Measurements from ENCODE around the gene SLC22A6. TPM values are rescaled to one million over a fixed set of nuclear protein-coding genes. Genes with fewer than 3 reads are reported as not detected.

SLC22A6 gene
- total RNA-seq, 2 donors from 2014 or later = not detected

DNA sequence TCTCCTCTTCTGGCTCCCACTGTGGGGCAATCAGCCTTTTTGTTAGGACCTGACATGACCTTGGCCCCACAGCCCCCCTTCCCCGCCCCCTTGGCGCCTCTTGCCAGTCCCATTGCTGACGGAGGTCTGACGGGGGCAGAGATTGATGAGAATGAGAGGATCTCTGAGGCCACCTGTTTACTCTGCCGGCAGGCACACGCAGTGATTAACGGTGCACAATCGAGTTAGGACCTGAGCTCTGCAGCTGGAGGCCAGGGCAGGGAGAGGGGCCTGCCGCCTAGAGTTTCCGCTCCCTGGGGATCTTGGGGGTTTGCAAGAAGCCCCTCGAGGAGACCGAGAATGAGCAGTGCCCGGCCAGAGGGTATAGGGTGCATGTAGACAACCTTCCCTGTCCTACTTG is 56.8 kb downstream of the SLC22A6 start:
- Histone ChIP-seq H3K9ac (ENCODE audit: extremely low read depth, low read length, poor library complexity, severe bottlenecking) (no peak overlapping the region), H3K4me3 (ENCODE audit: low read length) (no peak overlapping the region), H3K4me1 (ENCODE audit: control insufficient read depth, insufficient read depth, low read length) (peaks cover 4% of the 10 kb centered on the region), H3K36me3 (ENCODE audit: control insufficient read depth, insufficient read depth, low read length) (no peaks in the 10 kb centered on the region), H3K9me3 (ENCODE audit: control insufficient read depth, low read length) (no peaks in the 10 kb centered on the region), H3K27ac (ENCODE audit: low read depth, low read length) (no peak overlapping the region), H3K27me3 (ENCODE audit: control insufficient read depth, insufficient read depth, low read length, poor library complexity, severe bottlenecking) (peaks cover 66% of the 10 kb centered on the region)
- Mint-ChIP-seq H3K27ac (no peak overlapping the region), H3K27me3 (ENCODE audit: insufficient read depth) (peaks cover 71% of the 10 kb centered on the region), H3K4me1 (peaks cover 28% of the 10 kb centered on the region), H3K9me3 (no peaks in the 10 kb centered on the region), H3K4me3 (no peak overlapping the region), H3K36me3 (ENCODE audit: low read depth) (no peaks in the 10 kb centered on the region)
- DNase-seq = peak; percentile 65
- WGBS, 2 experiments (ENCODE audit: insufficient coverage in 1 of 2, insufficient read length in 1 of 2) = 43 to 47% methylated on average over 8 to 13 of the region's 13 CpGs
- no peak for TF ChIP-seq CTCF (conservative IDR thresholded peaks at IDR 0.05)

DNA sequence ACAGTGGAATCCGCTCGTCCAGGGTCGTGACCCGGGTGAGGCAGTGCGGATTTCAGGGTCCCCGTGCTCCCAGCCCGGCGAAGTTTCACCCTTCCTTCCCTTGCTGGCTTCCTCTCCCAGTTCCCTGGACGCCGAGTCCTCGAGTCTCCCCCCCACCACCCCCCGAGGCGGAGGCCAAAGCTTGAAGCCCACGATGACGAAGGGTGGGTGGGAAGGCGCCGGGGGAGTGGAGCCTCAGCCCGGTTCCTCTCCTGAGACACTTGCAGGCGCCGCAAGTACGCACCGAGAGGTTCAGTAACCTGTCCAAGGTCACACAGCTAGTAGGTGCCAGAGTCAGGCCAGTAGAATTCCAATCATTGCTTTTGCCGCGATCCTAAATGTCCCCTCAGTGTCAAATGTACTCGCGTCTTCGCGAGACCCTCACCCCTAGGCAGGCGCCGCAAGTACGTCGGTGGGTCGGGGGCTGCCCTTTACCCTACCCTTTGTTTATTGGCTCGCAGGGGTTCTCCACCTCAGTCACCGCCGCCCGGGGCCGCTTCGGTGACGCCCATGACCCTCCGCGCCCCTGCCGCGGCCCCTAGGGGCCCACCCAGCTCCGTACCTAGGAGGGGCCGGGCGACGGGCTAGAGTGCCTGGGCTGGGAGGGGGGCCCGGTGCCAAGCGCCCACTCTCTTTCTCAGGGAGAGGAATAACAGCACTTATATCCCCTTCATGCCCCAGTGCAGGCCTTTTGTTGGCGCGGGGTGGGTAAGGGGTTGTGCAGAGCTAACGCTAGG is 57.9 kb downstream of the SLC22A6 start:
- TF ChIP-seq CTCF (conservative IDR thresholded peaks at IDR 0.05) = no peak
- H3K36me3 ChIP-seq (ENCODE audit: control insufficient read depth, insufficient read depth, low read length) = no peaks in the 10 kb centered on the region
- DNase-seq = peak; percentile 62
- H3K27me3 ChIP-seq (ENCODE audit: control insufficient read depth, insufficient read depth, low read length, poor library complexity, severe bottlenecking) = peaks cover 77% of the 10 kb centered on the region
- 12% methylated on average over 20 to 51 of the region's 53 CpGs for WGBS, 2 experiments (ENCODE audit: insufficient coverage in 1 of 2, insufficient read length in 1 of 2)
- H3K9me3 Mint-ChIP-seq = no peaks in the 10 kb centered on the region
- peaks cover 4% of the 10 kb centered on the region for H3K4me1 ChIP-seq (ENCODE audit: control insufficient read depth, insufficient read depth, low read length)
- no peak overlapping the region for H3K27ac ChIP-seq (ENCODE audit: low read depth, low read length)
- no peak overlapping the region for H3K9ac ChIP-seq (ENCODE audit: extremely low read depth, low read length, poor library complexity, severe bottlenecking)
- peak overlapping the region; percentile 57 for H3K4me3 Mint-ChIP-seq
- H3K27ac Mint-ChIP-seq = no peak overlapping the region
- peaks cover 25% of the 10 kb centered on the region for H3K4me1 Mint-ChIP-seq
- peak overlapping the region; percentile 77 for H3K4me3 ChIP-seq (ENCODE audit: low read length)
- H3K9me3 ChIP-seq (ENCODE audit: control insufficient read depth, low read length) = no peaks in the 10 kb centered on the region
- H3K36me3 Mint-ChIP-seq (ENCODE audit: low read depth) = no peaks in the 10 kb centered on the region
- H3K27me3 Mint-ChIP-seq (ENCODE audit: insufficient read depth) = peaks cover 82% of the 10 kb centered on the region

Other genes starting within 250 kb of the SLC22A6 start
- gene ZBTB3, start 230.8 kb downstream of the SLC22A6 start, total RNA-seq = 10 to 100 TPM; 16.9 to 33.8 TPM
- gene POLR2G, start 223.4 kb downstream of the SLC22A6 start, total RNA-seq = 100 to 1,000 TPM; 107 to 137 TPM
- 10 to 100 TPM; 37.4 to 41.7 TPM for gene TAF6L, start 213.6 kb downstream of the SLC22A6 start, total RNA-seq
- 10 to 100 TPM; 31.0 TPM for gene TMEM179B, start 197.6 kb downstream of the SLC22A6 start, total RNA-seq
- gene TMEM223, start 193.0 kb downstream of the SLC22A6 start, total RNA-seq = 10 to 100 TPM; 18.4 to 21.0 TPM
- 10 to 100 TPM; 45.8 to 61.4 TPM for gene NXF1, start 179.5 kb downstream of the SLC22A6 start, total RNA-seq
- gene STX5, start 152.9 kb downstream of the SLC22A6 start, total RNA-seq = 10 to 100 TPM; 36.9 to 37.3 TPM
- gene TEX54, start 152.1 kb downstream of the SLC22A6 start, total RNA-seq = not detected
- 10 to 100 TPM; 44.6 to 48.1 TPM for gene WDR74, start 145.4 kb downstream of the SLC22A6 start, total RNA-seq
- gene SLC3A2, start 104.1 kb downstream of the SLC22A6 start, total RNA-seq = 100 to 1,000 TPM; 438 to 488 TPM
- gene CHRM1, start 63.6 kb downstream of the SLC22A6 start, total RNA-seq = not detected
- gene SLC22A8, start 30.9 kb upstream of the SLC22A6 start, total RNA-seq = under 1 TPM in 1 of 2 donors, not detected in 1; 0.22 TPM
- not detected for gene SLC22A24, start 159.3 kb upstream of the SLC22A6 start, total RNA-seq